ENCODE data around the gene TTC39B.

The TTC39B gene

GRCh38 chr9:15182730-15183129 is 124.3 kb downstream of the TTC39B start:
- in situ Hi-C loops (cut with HindIII; ENCODE audit: low sequenced_read_pairs): no loop called here

- in situ Hi-C loops (cut with HindIII; ENCODE audit: low sequenced_read_pairs): no loop called here
These were observed 124.9 kb downstream of the TTC39B start for GRCh38 chr9:15182101-15182551.

GRCh38 chr9:15180124-15180523 is 126.9 kb downstream of the TTC39B start:
- in situ Hi-C loops (cut with HindIII; ENCODE audit: low sequenced_read_pairs): no loop called here

- in situ Hi-C loops (cut with HindIII; ENCODE audit: low sequenced_read_pairs): no loop called here
These were observed 128.4 kb downstream of the TTC39B start for GRCh38 chr9:15178631-15179030.

GRCh38 chr9:15176836-15177235 is 130.2 kb downstream of the TTC39B start:
- in situ Hi-C loops (cut with HindIII; ENCODE audit: low sequenced_read_pairs): no loop called here

GRCh38 chr9:15163931-15164330 is 143.1 kb downstream of the TTC39B start:
- in situ Hi-C loops (cut with HindIII; ENCODE audit: low sequenced_read_pairs): no loop called here

- in situ Hi-C loops (cut with HindIII; ENCODE audit: low sequenced_read_pairs): no loop called here
These were observed 145.3 kb downstream of the TTC39B start for GRCh38 chr9:15161753-15162152.

GRCh38 chr9:15160673-15161072 is 146.3 kb downstream of the TTC39B start:
- in situ Hi-C loops (cut with HindIII; ENCODE audit: low sequenced_read_pairs): no loop called here

GRCh38 chr9:15158064-15158463 is 149.0 kb downstream of the TTC39B start:
- in situ Hi-C loops (cut with HindIII; ENCODE audit: low sequenced_read_pairs): no loop called here

GRCh38 chr9:15157381-15157780 is 149.6 kb downstream of the TTC39B start:
- in situ Hi-C loops (cut with HindIII; ENCODE audit: low sequenced_read_pairs): no loop called here

GRCh38 chr9:15156241-15156640 is 150.8 kb downstream of the TTC39B start:
- in situ Hi-C loops (cut with HindIII; ENCODE audit: low sequenced_read_pairs): no loop called here

GRCh38 chr9:15155826-15156225 is 151.2 kb downstream of the TTC39B start:
- in situ Hi-C loops (cut with HindIII; ENCODE audit: low sequenced_read_pairs): no loop called here

GRCh38 chr9:15155323-15155722 is 151.7 kb downstream of the TTC39B start:
- in situ Hi-C loops (cut with HindIII; ENCODE audit: low sequenced_read_pairs): no loop called here

GRCh38 chr9:15154677-15155076 is 152.3 kb downstream of the TTC39B start:
- in situ Hi-C loops (cut with HindIII; ENCODE audit: low sequenced_read_pairs): no loop called here

GRCh38 chr9:15153961-15154360 is 153.1 kb downstream of the TTC39B start:
- in situ Hi-C loops (cut with HindIII; ENCODE audit: low sequenced_read_pairs): no loop called here

GRCh38 chr9:15150939-15151338 is 156.1 kb downstream of the TTC39B start:
- in situ Hi-C loops (cut with HindIII; ENCODE audit: low sequenced_read_pairs): no loop called here

- in situ Hi-C loops (cut with HindIII; ENCODE audit: low sequenced_read_pairs): no loop called here
These were observed 157.6 kb downstream of the TTC39B start for GRCh38 chr9:15149450-15149849.

- in situ Hi-C loops (cut with HindIII; ENCODE audit: low sequenced_read_pairs): no loop called here
These were observed 160.7 kb downstream of the TTC39B start for GRCh38 chr9:15146268-15146700.

- in situ Hi-C loops (cut with HindIII; ENCODE audit: low sequenced_read_pairs): no loop called here
These were observed 162.4 kb downstream of the TTC39B start for GRCh38 chr9:15144622-15145061.

GRCh38 chr9:15142878-15143534 is 164.0 kb downstream of the TTC39B start:
- in situ Hi-C loops (cut with HindIII; ENCODE audit: low sequenced_read_pairs): no loop called here

GRCh38 chr9:15140051-15140450 is 167.0 kb downstream of the TTC39B start:
- in situ Hi-C loops (cut with HindIII; ENCODE audit: low sequenced_read_pairs): no loop called here

- in situ Hi-C loops (cut with HindIII; ENCODE audit: low sequenced_read_pairs): no loop called here
These were observed 167.5 kb downstream of the TTC39B start for GRCh38 chr9:15139469-15139868.

- in situ Hi-C loops (cut with HindIII; ENCODE audit: low sequenced_read_pairs): no loop called here
These were observed 168.7 kb downstream of the TTC39B start for GRCh38 chr9:15138357-15138686.

All from DLD1 (cell line).